Hepatocyte (in vitro differentiated cells): ENCODE data around the gene KCNMA1.

Experiments used
- EZH2phosphoT487 ChIP-seq: fragments of 200-600 bp; sonication (generic); IDR thresholded peaks from one replicate; pipeline ENCODE4 v1.6.1; 2018; ENCODE audit warnings: antibody characterized with exemption, mild to moderate bottlenecking, low read depth, moderate library complexity; ENCODE audit not compliant: unreplicated experiment, severe bottlenecking
- TF ChIP-seq, protein P1 (sequence below): fragments of 200-600 bp; sonication (generic); IDR thresholded peaks from 2 replicates; pipeline ENCODE4 v1.5.1; 2016; ENCODE audit warnings: antibody characterized with exemption, mild to moderate bottlenecking; ENCODE audit not compliant: poor library complexity

GRCh38 chr10:77106676-77107075 is 530.9 kb downstream of the KCNMA1 start:
- no peak for TF ChIP-seq EZH2phosphoT487
- TF ChIP-seq, protein P1, sequence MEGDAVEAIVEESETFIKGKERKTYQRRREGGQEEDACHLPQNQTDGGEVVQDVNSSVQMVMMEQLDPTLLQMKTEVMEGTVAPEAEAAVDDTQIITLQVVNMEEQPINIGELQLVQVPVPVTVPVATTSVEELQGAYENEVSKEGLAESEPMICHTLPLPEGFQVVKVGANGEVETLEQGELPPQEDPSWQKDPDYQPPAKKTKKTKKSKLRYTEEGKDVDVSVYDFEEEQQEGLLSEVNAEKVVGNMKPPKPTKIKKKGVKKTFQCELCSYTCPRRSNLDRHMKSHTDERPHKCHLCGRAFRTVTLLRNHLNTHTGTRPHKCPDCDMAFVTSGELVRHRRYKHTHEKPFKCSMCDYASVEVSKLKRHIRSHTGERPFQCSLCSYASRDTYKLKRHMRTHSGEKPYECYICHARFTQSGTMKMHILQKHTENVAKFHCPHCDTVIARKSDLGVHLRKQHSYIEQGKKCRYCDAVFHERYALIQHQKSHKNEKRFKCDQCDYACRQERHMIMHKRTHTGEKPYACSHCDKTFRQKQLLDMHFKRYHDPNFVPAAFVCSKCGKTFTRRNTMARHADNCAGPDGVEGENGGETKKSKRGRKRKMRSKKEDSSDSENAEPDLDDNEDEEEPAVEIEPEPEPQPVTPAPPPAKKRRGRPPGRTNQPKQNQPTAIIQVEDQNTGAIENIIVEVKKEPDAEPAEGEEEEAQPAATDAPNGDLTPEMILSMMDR = no peak
